OCI-LY7 (cell line): Measurements from ENCODE around the gene POLA2.
A peak's percentile ranks its signal among the peaks of the same experiment; 100 is the strongest.

Source experiments
- CTCF ChIP-seq: fragments of 200-600 bp; sonication (generic); conservative IDR thresholded peaks from 2 replicates; pipeline ENCODE4 v1.5.1; 2014; ENCODE audit warnings: mild to moderate bottlenecking, antibody characterized with exemption, low read length, moderate library complexity, mixed read lengths
- EZH2phosphoT487 ChIP-seq: fragments of 200-600 bp; sonication (generic); IDR thresholded peaks from 2 replicates; pipeline ENCODE4 v1.6.1; 2018; ENCODE audit warnings: low read depth, borderline replicate concordance, mild to moderate bottlenecking, mixed run types, antibody characterized with exemption, low read length, moderate library complexity, mixed read lengths

GRCh38 chr11:65315204-65315865 lies 53.6 kb downstream of the POLA2 start:
- TF ChIP-seq CTCF, result peak; percentile 100
- no peak for TF ChIP-seq EZH2phosphoT487
